Skeletal muscle satellite cell (primary cell): ENCODE measurements around the gene TMEM184A.
A peak's percentile ranks its signal among the peaks of the same experiment; 100 is the strongest.

ENCODE experiments used
- H3K27me3 ChIP-seq: 2 replicates; pipeline ENCODE4 v1.7.0; 2013; ENCODE audit warnings: low read length; ENCODE audit not compliant: control insufficient read depth, insufficient read depth
- H3K36me3 ChIP-seq: 2 replicates; pipeline ENCODE4 v1.7.0; 2013; ENCODE audit warnings: mild to moderate bottlenecking, control low read depth, low read length; ENCODE audit not compliant: insufficient read depth
- H3K4me1 ChIP-seq: 2 replicates; pipeline ENCODE4 v1.7.0; 2013; ENCODE audit warnings: low read length; ENCODE audit not compliant: control insufficient read depth, insufficient read depth
- H3K4me2 ChIP-seq: 2 replicates; pipeline ENCODE4 v1.7.0; 2013; ENCODE audit warnings: mild to moderate bottlenecking, low read length
- H3K4me3 ChIP-seq: 2 replicates; pipeline ENCODE4 v1.7.0; 2013; ENCODE audit warnings: low read length
- H3K9ac ChIP-seq: 2 replicates; pipeline ENCODE4 v1.7.0; 2013; ENCODE audit warnings: mild to moderate bottlenecking, low read depth, low read length, moderate library complexity
- H3K9me3 ChIP-seq: replicated peaks from 2 replicates; pipeline ENCODE4 v1.7.0; 2013; ENCODE audit warnings: mild to moderate bottlenecking, control low read depth, low read length

The TMEM184A gene

DNA sequence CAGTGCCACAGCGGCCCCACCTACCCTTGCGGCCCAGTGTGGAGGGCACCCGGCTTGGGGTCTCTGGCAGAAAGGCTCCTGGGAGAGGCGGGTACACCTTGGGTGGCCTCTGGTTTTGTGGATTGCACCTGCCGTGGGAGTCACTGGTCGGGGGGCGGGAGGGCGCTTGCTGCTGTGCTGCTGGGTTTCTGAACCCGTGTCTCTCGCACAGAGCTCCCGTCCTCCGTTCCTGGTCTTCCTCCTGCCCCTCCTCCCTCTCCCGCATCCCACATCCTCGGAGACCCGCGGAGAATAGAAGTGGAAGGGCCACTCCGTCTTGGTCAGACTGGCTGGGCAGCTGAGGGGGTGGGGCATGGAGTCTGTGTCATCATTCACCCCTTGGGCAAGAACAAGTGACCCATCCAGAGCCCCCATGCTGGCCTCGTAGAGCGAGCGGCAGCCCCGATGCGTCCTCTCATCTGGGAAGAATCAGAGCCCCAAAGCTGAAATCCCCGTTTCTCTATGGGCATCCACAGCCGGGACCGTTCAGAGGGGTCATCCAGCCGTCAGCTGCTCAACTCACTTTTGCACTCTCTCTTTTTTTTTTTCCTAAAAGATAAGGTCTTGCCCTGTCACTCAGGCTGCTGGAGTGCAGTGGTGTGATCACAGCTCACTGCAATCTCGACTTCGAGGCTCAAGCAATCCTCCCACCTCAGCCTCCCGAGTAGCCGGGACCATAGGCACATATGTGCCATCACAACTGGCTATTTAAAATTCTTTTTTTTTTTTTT, 21.5 kb downstream of the TMEM184A start:
- H3K4me2 ChIP-seq, result peak overlapping the region; percentile 86
- peaks cover 5% of the 10 kb centered on the region for H3K36me3 ChIP-seq
- peak overlapping the region; percentile 65 for H3K9ac ChIP-seq
- H3K9me3 ChIP-seq, result no peaks in the 10 kb centered on the region
- H3K27me3 ChIP-seq, result no peaks in the 10 kb centered on the region
- peak overlapping the region; percentile 12 for H3K4me3 ChIP-seq
- H3K4me1 ChIP-seq, result peaks cover 68% of the 10 kb centered on the region

GRCh38 chr7:1533547-1534329, 22.3 kb downstream of the TMEM184A start:
- peaks cover 60% of the 10 kb centered on the region for H3K4me1 ChIP-seq
- H3K9me3 ChIP-seq, result no peaks in the 10 kb centered on the region
- H3K27me3 ChIP-seq, result no peaks in the 10 kb centered on the region
- H3K4me3 ChIP-seq, result peak overlapping the region; percentile 68
- H3K4me2 ChIP-seq, result peak overlapping the region; percentile 86
- peak overlapping the region; percentile 83 for H3K9ac ChIP-seq
- H3K36me3 ChIP-seq, result peaks cover 3% of the 10 kb centered on the region

DNA sequence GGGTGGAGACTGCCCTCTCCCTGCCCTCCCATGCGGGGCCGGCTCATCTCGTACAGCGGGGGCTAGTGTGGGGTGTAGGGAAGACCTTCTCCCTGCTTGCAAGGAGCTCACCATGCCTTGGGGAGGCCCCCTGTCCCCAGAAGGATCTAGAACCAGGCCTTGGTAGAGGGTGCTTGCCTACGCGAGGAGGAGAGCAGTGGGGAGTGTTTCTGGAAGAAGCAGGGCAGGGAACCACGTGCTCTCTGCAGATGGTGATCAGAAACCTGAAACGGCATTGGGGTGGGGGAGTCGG, 22.8 kb downstream of the TMEM184A start:
- Histone ChIP-seq H3K4me1 (peaks cover 55% of the 10 kb centered on the region), H3K4me3 (peak overlapping the region; percentile 68), H3K9ac (peak overlapping the region; percentile 83), H3K36me3 (peaks cover 3% of the 10 kb centered on the region), H3K9me3 (no peaks in the 10 kb centered on the region), H3K4me2 (peak overlapping the region; percentile 86), H3K27me3 (no peaks in the 10 kb centered on the region)

DNA sequence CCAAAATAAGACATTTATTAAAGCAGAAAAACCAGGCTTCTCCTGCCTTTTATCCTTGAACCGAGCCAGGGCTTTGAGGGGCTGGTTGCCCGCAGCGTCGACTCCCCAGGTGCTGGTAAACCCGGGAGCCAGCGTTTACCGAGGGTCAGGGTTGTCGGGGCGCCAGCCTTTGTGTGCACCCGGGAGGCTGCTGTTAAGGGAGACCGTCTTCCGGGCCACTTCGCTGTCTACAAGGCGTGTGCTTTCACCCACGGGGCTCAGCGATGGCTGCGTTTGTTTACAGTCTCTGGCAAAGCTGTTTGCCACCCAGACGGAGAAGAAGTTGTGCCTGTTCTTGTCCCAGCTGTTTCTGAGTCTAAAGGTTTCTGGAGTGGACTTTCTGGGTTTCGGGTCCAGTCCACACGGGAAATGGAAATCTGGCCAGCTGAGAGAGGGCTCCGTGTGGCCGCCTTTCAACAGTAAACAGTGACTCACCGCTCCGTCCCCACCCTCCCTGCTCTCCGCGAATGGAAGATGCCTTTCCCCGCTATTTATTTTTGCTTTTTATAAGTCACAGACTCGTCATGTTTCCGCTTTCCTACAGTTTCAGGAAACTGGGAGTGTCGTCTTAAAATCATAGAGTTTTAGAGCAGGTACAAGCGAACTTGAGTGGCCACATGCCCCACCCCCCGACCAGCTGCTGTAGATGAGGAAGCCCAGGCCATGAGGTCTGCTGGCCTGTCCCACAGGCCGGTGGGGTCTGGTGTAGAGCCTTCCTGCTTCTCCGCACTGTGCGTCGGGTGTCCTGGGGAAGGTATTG, 23.4 kb downstream of the TMEM184A start:
- Histone ChIP-seq H3K9ac (peak overlapping the region; percentile 83), H3K4me2 (peak overlapping the region; percentile 86), H3K27me3 (no peaks in the 10 kb centered on the region), H3K4me3 (peak overlapping the region; percentile 68), H3K9me3 (no peaks in the 10 kb centered on the region), H3K36me3 (peaks cover 3% of the 10 kb centered on the region), H3K4me1 (peaks cover 49% of the 10 kb centered on the region)

GRCh38 chr7:1531979-1532455, 24.0 kb downstream of the TMEM184A start:
- Histone ChIP-seq H3K4me2 (peak overlapping the region; percentile 86), H3K4me3 (peak overlapping the region; percentile 68), H3K27me3 (peaks cover under 1% of the 10 kb centered on the region), H3K36me3 (peaks cover 3% of the 10 kb centered on the region), H3K9me3 (no peaks in the 10 kb centered on the region), H3K4me1 (peaks cover 44% of the 10 kb centered on the region), H3K9ac (peak overlapping the region; percentile 83)

GRCh38 chr7:1531263-1531978, 24.6 kb downstream of the TMEM184A start:
- peak overlapping the region; percentile 83 for H3K9ac ChIP-seq
- peaks cover 3% of the 10 kb centered on the region for H3K36me3 ChIP-seq
- peaks cover 6% of the 10 kb centered on the region for H3K27me3 ChIP-seq
- no peaks in the 10 kb centered on the region for H3K9me3 ChIP-seq
- peaks cover 38% of the 10 kb centered on the region for H3K4me1 ChIP-seq
- H3K4me3 ChIP-seq, result peak overlapping the region; percentile 68
- H3K4me2 ChIP-seq, result peak overlapping the region; percentile 86

- H3K27me3 ChIP-seq, result peaks cover 9% of the 10 kb centered on the region
- peak overlapping the region; percentile 68 for H3K4me3 ChIP-seq
- H3K4me2 ChIP-seq, result peak overlapping the region; percentile 86
- H3K9me3 ChIP-seq, result no peaks in the 10 kb centered on the region
- peak overlapping the region; percentile 83 for H3K9ac ChIP-seq
- peaks cover 35% of the 10 kb centered on the region for H3K4me1 ChIP-seq
- H3K36me3 ChIP-seq, result peaks cover 3% of the 10 kb centered on the region
Measured at GRCh38 chr7:1530946-1531262, 25.1 kb downstream of the TMEM184A start.

- Histone ChIP-seq H3K36me3 (no peaks in the 10 kb centered on the region), H3K27me3 (peaks cover 17% of the 10 kb centered on the region), H3K4me1 (peaks cover 33% of the 10 kb centered on the region), H3K9me3 (no peaks in the 10 kb centered on the region), H3K4me2 (no peak overlapping the region), H3K9ac (no peak overlapping the region), H3K4me3 (no peak overlapping the region)
Measured at GRCh38 chr7:1529383-1530116, 26.5 kb downstream of the TMEM184A start.

DNA sequence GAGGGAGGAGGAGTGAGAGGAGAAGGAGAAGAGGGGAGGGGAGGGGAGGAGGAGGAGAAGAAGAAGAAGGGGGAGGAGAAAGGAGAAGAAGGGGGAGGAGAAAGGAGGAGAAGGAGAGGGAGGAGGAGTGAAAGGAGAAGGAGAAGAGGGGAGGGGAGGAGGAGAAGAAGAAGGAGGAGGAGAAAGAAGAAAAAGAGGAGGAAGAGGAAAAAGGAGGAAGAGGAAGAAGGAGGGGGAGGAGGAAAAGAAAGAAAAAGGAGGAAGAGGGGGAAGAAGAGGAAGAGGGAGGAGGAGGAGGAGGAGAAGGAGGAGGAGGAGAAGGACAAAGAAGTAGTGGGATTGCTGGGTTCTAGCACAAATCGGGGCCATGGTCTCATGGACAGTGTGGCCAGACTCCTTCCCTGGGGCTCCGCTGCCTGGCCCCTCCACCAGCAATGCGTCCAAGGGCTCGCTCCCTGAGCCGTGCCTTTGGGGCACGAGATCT, 29.7 kb downstream of the TMEM184A start:
- Histone ChIP-seq H3K9me3 (no peaks in the 10 kb centered on the region), H3K27me3 (peaks cover 37% of the 10 kb centered on the region), H3K4me2 (no peak overlapping the region), H3K4me3 (no peak overlapping the region), H3K9ac (no peak overlapping the region), H3K36me3 (no peaks in the 10 kb centered on the region), H3K4me1 (peaks cover 2% of the 10 kb centered on the region)

- Histone ChIP-seq H3K9me3 (peaks cover under 1% of the 10 kb centered on the region), H3K4me3 (no peak overlapping the region), H3K4me1 (no peaks in the 10 kb centered on the region), H3K36me3 (no peaks in the 10 kb centered on the region), H3K9ac (no peak overlapping the region), H3K27me3 (peaks cover 37% of the 10 kb centered on the region), H3K4me2 (no peak overlapping the region)
Measured at GRCh38 chr7:1525409-1525808, 30.6 kb downstream of the TMEM184A start.
